IPS-18c (cell line): ENCODE results near the gene SLC25A33.
"Not testable (repeated sequence)": the region's sequence is repeated elsewhere in the genome, so short reads cannot be mapped to it uniquely, and the experiment has no call there.

Source experiments
- H3K4me3 ChIP-seq: 2 replicates; pipeline ENCODE4 v1.7.0; 2013; ENCODE audit warnings: low read depth, mild to moderate bottlenecking, low read length, moderate library complexity; ENCODE audit not compliant: insufficient read depth
- H3K9me3 ChIP-seq: one replicate; pipeline ENCODE4 v1.6.1; 2013; ENCODE audit warnings: mild to moderate bottlenecking, low read length, moderate library complexity; ENCODE audit not compliant: control insufficient read depth, insufficient read depth

SLC25A33 gene

GRCh38 chr1:9570886-9571529, 31.7 kb downstream of the SLC25A33 start:
- H3K9me3 ChIP-seq, H3K4me3 ChIP-seq: not testable (repeated sequence)

GRCh38 chr1:9573723-9574122, 34.5 kb downstream of the SLC25A33 start:
- H3K9me3 ChIP-seq: no peaks in the 10 kb centered on the region
- H3K4me3 ChIP-seq: no peak overlapping the region

GRCh38 chr1:9575486-9575885, 36.2 kb downstream of the SLC25A33 start:
- Histone ChIP-seq H3K9me3 (no peaks in the 10 kb centered on the region), H3K4me3 (no peak overlapping the region)

GRCh38 chr1:9576903-9577302, 37.6 kb downstream of the SLC25A33 start:
- Histone ChIP-seq H3K9me3 (no peaks in the 10 kb centered on the region), H3K4me3 (no peak overlapping the region)

DNA sequence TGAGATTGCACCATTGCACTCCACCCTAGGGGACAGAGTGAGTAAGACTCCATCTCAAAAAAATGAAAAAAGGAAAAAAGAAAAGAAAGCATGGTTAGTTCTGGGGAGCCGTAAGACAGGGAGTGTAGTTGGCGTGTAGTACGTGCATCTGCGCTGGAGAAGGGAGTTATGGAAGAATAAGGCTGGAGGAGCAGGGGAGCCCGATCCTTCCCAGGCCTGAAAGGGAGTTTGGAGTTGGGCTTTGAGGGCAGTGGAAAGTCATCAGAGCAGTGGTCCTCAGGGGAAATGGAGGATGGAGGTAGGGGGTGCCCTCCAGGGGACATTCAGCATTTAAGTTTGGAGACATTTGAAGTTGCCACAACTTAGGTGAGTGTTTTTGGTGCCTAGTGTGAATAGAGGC, 38.2 kb downstream of the SLC25A33 start:
- no peak overlapping the region for H3K4me3 ChIP-seq
- no peaks in the 10 kb centered on the region for H3K9me3 ChIP-seq

GRCh38 chr1:9580942-9581341, 41.7 kb downstream of the SLC25A33 start:
- no peak overlapping the region for H3K4me3 ChIP-seq
- H3K9me3 ChIP-seq: no peaks in the 10 kb centered on the region

DNA sequence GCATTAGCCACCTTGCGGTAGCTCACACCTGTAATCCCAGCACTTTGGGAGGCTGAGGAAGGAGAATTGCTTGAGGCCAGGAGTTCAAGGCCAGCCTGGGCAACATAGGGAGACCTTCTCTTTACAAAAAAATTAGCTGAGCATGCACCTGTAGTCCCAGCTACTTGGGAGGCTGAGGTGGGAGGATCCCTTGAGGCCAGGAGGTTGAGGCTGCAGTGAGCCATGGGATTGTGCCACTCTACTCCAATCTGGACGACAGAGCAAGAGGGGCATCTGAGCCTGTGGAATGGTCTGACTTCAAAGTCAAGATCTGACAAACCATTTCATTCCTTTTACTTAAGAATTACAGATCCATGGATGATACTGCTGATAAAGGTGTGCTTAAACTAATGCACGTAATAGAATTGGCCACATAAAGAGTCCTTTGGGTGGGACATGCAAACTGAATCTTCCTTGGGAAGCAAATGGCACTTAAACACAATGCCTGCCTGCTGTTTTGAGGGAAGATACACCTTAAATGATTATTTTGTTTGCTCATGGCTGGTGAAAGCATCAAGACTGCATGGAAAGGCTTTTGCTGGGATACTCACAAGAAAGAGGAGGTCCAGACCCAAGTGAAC, 47.0 kb downstream of the SLC25A33 start:
- no peaks in the 10 kb centered on the region for H3K9me3 ChIP-seq
- H3K4me3 ChIP-seq: no peak overlapping the region

DNA sequence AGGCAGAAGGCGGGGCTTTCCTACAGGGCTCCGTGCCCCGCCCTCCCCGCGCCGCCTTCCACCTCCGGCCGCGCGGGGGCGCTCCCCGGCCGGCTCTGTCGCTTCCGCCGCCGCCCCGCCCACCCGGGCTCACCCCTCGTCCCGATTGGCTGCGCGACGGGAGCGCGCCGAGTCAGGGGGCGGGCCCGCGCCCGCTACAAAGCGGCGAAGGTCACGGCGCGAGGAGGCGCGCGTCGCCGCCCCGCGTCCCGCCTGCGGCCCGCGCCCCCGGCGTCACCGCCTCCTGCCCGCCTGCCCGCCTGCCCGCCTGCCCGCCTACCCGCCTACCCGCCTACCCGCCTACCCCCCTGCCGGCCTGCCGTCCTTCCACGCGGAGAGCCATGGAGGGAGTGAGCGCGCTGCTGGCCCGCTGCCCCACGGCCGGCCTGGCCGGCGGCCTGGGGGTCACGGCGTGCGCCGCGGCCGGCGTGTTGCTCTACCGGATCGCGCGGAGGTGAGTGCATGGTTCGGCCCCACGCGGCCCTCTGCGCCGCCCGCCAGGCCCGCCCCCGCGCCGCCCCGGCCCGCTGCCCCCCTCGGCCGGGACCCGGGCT, 49.4 kb downstream of the SLC25A33 start, which contains the start of gene TMEM201:
Gene TMEM201, plus strand, starts transcription at position 361 of the 593 bp plus-strand sequence. Its CDS starts 20 bp downstream, at position 381.
- Histone ChIP-seq H3K9me3 (no peaks in the 10 kb centered on the region), H3K4me3 (peak within 1 kb of the TSS; percentile 82)

- H3K4me3 ChIP-seq: peak overlapping the region; percentile 82
- no peaks in the 10 kb centered on the region for H3K9me3 ChIP-seq
Measured at GRCh38 chr1:9589144-9589718, 50.0 kb downstream of the SLC25A33 start.

DNA sequence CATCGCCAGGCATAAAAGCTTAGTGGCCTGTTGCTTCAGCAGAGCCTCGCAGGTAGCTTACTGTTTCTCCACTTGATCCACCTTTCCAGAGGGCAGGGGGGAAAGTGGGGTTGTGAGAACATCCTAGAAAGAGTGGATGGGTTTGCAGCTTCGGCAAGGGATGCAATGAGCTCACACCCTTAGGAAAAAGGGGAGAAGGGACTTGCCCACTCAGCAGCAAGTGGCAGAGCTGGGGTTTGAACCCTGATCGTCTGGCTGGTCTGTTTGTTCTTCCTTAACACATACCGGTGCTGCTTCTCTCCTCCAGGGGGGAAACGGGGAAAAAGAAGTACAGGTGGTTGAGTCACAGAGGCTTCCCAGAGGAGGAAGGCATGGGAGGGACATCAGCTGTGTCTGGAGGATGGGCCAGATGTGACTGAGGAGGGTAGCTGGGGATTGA, 50.5 kb downstream of the SLC25A33 start:
- H3K9me3 ChIP-seq: no peaks in the 10 kb centered on the region
- H3K4me3 ChIP-seq: peak overlapping the region; percentile 82

DNA sequence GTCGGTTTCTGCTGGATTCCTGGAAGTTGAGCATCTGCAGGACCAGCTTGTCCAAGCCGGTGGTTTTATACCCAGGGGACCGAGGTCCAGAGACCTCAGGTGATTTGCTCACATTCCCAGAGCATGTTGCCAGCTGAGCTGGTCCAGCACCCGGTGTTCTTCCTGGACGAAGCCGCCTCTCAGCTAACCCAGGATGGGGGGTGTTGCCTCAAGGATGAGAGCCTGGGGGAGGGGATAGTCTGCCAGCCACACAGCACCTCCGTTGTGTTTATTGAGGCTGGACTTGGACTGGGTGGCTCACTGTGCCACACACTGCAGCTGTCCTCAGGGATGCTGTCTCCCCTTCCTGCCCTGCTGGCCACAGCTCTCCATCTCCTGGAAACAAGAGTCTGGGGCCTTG, 50.9 kb downstream of the SLC25A33 start:
- 0 out of 2 replicates have a peak overlapping the region, but pooled peaks have one; percentile 6 for H3K4me3 ChIP-seq

DNA sequence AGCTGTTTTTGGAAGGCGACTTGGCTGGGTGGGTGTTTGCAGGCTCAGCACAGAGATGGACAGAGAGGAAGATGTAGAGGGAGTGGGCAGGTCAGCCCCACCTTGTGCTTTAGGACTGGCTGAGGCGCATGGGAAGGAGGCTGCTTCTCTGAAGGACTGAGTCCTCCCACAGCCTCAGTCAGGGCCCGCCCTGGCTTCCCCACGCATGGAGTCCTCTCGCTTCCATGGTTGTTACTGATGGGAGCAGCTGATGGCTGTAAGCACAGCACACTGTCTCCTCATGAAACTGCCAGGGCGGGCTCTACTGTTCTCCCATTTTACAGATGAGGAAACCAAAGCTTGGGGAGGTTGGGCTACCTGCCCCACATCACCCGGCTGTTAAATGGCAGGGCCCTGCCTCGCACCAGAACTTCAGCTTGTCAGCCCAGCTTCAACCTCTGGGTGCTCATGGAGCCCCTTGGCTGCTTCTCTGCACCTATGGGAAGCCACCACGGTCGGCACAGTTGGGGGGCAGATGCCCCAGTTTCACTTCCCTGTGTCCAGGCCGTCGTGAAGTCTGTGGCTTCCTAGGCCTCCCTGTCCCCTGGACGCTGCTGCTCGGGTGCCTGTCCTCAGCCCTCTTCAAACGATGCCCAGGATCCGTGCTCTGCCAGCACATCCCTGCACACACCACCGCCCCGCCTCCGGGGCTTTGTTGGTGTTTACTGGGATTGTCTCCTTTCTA, 51.8 kb downstream of the SLC25A33 start:
- Histone ChIP-seq H3K4me3 (0 out of 2 replicates have a peak overlapping the region, but pooled peaks have one; percentile 6), H3K9me3 (no peaks in the 10 kb centered on the region)

More for the DNA sequence above, 50.9 kb downstream of the SLC25A33 start:
- H3K9me3 ChIP-seq: no peaks in the 10 kb centered on the region

GRCh38 chr1:9591669-9592509, 52.6 kb downstream of the SLC25A33 start:
- H3K9me3 ChIP-seq: no peaks in the 10 kb centered on the region
- no peak overlapping the region; the same call in 1 of the 2 replicates for H3K4me3 ChIP-seq

- no peaks in the 10 kb centered on the region for H3K9me3 ChIP-seq
- H3K4me3 ChIP-seq: no peak overlapping the region
Measured at GRCh38 chr1:9592510-9593075, 53.3 kb downstream of the SLC25A33 start.

DNA sequence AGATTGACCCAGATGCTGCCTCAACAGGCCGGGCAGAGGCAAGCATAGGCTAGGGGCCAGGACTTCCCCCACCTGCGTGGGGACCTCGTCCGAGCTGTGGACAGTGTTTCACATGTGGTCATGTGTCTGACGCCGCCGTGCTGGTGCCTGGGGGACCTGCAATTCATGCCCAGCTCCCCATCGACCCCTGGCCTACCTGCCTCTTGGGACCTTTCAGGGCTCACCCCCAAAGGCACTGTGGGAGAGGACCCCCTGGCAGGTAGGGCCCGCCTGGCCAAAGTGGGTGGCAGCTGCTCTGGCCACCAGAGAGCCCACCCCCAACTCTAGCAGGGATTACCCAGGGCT, 53.9 kb downstream of the SLC25A33 start:
- Histone ChIP-seq H3K9me3 (no peaks in the 10 kb centered on the region), H3K4me3 (no peak overlapping the region)
